Sigmoid colon (tissue), 7 donors: ENCODE measurements around the gene PLPP6. TPM values are rescaled to one million over a fixed set of nuclear protein-coding genes. Genes with fewer than 3 reads are reported as not detected.

Source experiments
- DNase-seq: peaks from one replicate; pipeline ENCODE4 v3.0.0-alpha.2; 2019
- H3K27ac ChIP-seq, 4 donors: fragments of 200-600 bp; sonication (generic); one replicate each; pipeline ENCODE4 v1.5.1; 2016 to 2019; ENCODE audit warnings: mild to moderate bottlenecking in 1 of 4
- H3K27me3 ChIP-seq, 3 donors: fragments of 200-600 bp; sonication (generic); one replicate each; pipeline ENCODE4 v1.5.1; 2019; ENCODE audit warnings: mild to moderate bottlenecking in 1 of 3
- H3K36me3 ChIP-seq, 4 donors: fragments of 200-600 bp; sonication (generic); one replicate each; pipeline ENCODE4 v1.5.1; 2016 to 2019
- H3K4me1 ChIP-seq, 4 donors: fragments of 200-600 bp; sonication (generic); one replicate each; pipeline ENCODE4 v1.5.1; 2017 to 2019
- H3K4me3 ChIP-seq, 4 donors: fragments of 200-600 bp; sonication (generic); one replicate each; pipeline ENCODE4 v1.5.1; 2017 to 2019; ENCODE audit warnings: mild to moderate bottlenecking in 2 of 4, moderate library complexity in 1 of 4
- H3K9me3 ChIP-seq, 4 donors: fragments of 200-600 bp in 3 of 4; sonication (generic) in 3 of 4; one replicate each; pipeline versions ENCODE4 v1.5.1 to v1.6.1; 2013 to 2019
- CTCF ChIP-seq, 4 experiments: fragments of 450-650 bp in 3 of 4; fragments of 200-600 bp in 1 of 4; IDR thresholded peaks; one replicate each; pipeline ENCODE4 v1.5.1; 2016 to 2019; ENCODE audit warnings: antibody characterized with exemption in 4 of 4, mild to moderate bottlenecking in 3 of 4, moderate library complexity in 2 of 4
- EP300 ChIP-seq, 4 donors: sonication (generic); formaldehyde crosslinking; IDR thresholded peaks; one replicate each; pipeline ENCODE4 v1.6.1; 2017; ENCODE audit warnings: antibody characterized with exemption in 4 of 4
- POLR2A ChIP-seq, 2 donors: fragments of 450-650 bp; IDR thresholded peaks; one replicate each; pipeline ENCODE4 v1.6.1; 2016; ENCODE audit warnings: antibody characterized with exemption in 2 of 2, mild to moderate bottlenecking in 2 of 2, moderate library complexity in 2 of 2
- POLR2AphosphoS5 ChIP-seq, 4 donors: sonication (generic); formaldehyde crosslinking; IDR thresholded peaks; one replicate each; pipeline ENCODE4 v1.6.1; 2017; ENCODE audit warnings: antibody characterized with exemption in 4 of 4
- WGBS, 2 donors: extraction: QIAGEN DNeasy Blood & Tissue Kit; methylation state at CpG; one replicate each; pipeline ENCODE4 v1.1.7; 2013; 5-methylcytosine and 5-hydroxymethylcytosine counted together
- intact Hi-C: fragments of 100-400 bp; cut with DNase I; formaldehyde crosslinking; loops from one replicate; pipeline ENCODE4 v1.15.1; 2023
- polyA plus RNA-seq, 3 donors: library from polyadenylated mRNA; stranded (reverse); fragments of 200-250 nt; gene quantifications; one replicate each; pipeline ENCODE4 v1.2.3, GENCODE V29; 2013
- total RNA-seq, 4 donors: library from RNA; depleted of rRNA; stranded (reverse); fragments of >200 nt; gene quantifications; one replicate each; pipeline ENCODE4 v1.1.0, GENCODE V29; 2016
- donor health status: healthy with polysubstance abuse.
- donor health status: Bipolar disorder and iron deficiency.
- donor health status: healthy.

PLPP6 gene
- total and polyA plus RNA-seq, 7 donors: 3.0 to 10.7 (median 3.7) TPM

DNA sequence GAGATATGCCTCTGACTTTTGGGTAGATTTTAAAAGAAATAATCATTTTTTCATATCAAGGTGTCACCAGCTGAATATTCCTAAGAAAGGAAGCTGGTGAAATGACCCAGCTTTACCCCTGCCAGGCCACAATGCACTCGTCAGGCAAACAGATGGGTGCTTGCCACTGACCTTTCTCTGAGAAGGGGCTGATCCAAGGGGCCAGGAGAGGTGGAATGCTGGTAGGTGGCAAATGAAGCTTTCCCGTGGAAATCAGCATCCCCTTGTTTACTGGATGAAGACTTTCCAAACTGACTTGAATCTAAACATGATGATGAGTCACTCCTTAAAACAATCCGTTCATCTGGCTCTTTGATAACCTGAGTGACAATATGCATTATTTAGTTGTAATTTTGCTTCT lies 44.3 kb upstream of the PLPP6 start:
- no peak overlapping the region for H3K27ac ChIP-seq
- H3K27me3 ChIP-seq: no peaks in the 10 kb centered on the region
- H3K36me3 ChIP-seq: no peaks in the 10 kb centered on the region
- H3K9me3 ChIP-seq: no peaks in the 10 kb centered on the region
- no peak for DNase-seq
- intact Hi-C loops: no loop called here
- no peak overlapping the region for H3K4me3 ChIP-seq
- WGBS, 2 donors: 64 to 69% methylated on average over 3 of the region's 3 CpGs
- TF ChIP-seq POLR2AphosphoS5 (IDR thresholded peaks at IDR 0.05) (no peak), CTCF (IDR thresholded peaks at IDR 0.05) (no peak), POLR2A (IDR thresholded peaks at IDR 0.05) (no peak), EP300 (IDR thresholded peaks at IDR 0.05) (no peak)
- H3K4me1 ChIP-seq: no peaks in the 10 kb centered on the region

DNA sequence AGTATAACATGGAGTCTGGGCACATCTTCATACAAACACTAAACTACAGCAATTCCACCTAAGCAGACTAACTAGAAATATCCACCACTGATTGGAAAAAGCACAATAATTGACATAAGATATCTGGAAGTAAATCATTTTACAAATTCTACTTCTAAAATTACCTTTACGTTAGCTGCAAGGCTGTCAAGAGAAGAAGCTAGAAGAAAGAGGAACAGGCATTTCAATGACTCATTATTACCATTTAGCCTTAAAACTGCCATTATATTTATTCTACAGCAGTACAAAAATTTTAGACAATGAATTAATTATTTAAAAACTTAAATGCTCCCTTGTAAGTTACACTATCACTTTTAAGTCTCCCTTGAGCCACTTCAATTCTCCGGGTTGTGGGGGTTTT lies 43.4 kb upstream of the PLPP6 start:
- no peaks in the 10 kb centered on the region for H3K4me1 ChIP-seq
- no peaks in the 10 kb centered on the region for H3K27me3 ChIP-seq
- intact Hi-C loops: no loop called here
- no peaks in the 10 kb centered on the region for H3K36me3 ChIP-seq
- H3K4me3 ChIP-seq: no peak overlapping the region
- WGBS, 2 donors: 82 to 94% methylated on average over 2 of the region's 2 CpGs
- DNase-seq: no peak
- no peaks in the 10 kb centered on the region for H3K9me3 ChIP-seq
- no peak for TF ChIP-seq POLR2A (IDR thresholded peaks at IDR 0.05)
- no peak for TF ChIP-seq POLR2AphosphoS5 (IDR thresholded peaks at IDR 0.05)
- TF ChIP-seq CTCF (IDR thresholded peaks at IDR 0.05): no peak
- TF ChIP-seq EP300 (IDR thresholded peaks at IDR 0.05): no peak
- H3K27ac ChIP-seq: no peak overlapping the region

DNA sequence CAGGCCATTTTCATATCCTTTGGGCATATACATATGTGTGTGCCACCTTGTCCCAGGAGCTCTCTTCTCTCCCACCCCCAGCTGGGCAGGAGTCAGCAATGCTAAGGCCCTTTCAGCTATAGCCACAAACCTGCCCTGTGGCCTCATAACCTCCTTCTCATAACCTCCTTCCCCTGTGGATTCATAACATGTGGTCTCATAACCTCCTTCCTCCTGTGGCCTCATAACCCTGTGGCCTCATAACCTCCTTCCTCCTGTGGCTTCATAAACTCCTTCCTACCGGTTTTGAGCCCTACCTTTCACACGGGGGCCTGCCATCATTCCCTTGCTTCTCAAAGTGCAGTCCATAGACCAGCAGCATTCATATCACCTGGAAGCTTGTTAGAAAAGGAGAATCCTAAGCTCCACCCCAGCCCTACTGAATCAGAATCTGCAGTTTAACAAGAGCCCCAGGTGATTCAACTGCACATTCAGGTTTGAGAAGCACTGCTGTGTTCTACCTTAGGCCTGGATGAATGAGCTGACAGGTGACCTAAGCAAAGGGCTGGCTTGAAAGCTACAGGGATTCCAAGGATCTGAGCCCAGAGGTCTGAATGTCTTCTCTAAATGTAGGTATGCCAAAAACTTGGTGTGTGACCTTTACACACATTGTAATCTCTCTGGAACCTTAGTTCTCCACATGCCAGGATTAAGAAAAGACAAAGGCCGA lies 41.9 kb upstream of the PLPP6 start:
- WGBS, 2 donors: 64 to 81% methylated on average over 3 of the region's 3 CpGs
- no peak for DNase-seq
- intact Hi-C loops: no loop called here

DNA sequence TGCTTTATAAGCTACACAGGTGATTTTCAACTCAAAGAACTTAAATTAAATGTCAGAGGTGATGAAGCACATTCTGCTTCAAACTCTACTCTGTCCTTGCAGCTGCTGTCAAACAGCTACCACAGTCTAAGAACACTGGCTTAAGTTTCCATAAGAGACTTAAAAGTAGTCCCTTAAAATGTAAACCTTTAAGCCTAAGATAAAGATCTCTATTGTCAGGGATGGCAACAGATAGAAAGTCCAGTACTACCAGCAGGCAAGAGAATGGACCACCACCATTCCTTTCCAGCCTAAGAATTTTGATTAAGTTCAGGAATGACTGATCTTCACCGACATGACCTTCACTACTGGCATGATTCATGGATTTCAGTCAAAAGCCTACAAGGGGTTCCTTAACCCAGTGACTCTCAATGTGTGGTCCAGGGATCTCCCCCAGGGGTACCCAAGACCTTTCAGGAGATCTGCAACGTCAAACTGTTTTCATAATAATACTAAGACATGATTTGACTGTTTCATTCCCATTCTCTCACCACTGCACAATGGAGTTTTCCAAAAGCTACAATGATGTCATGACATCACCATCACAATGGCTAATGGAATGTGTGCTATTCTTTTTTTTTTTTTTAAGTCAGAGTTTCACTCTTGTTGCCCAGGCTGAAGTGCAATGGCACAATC lies 41.1 kb upstream of the PLPP6 start:
- Histone ChIP-seq H3K9me3 (no peaks in the 10 kb centered on the region), H3K36me3 (no peaks in the 10 kb centered on the region), H3K27me3 (no peaks in the 10 kb centered on the region), H3K27ac (no peak overlapping the region), H3K4me1 (no peaks in the 10 kb centered on the region), H3K4me3 (no peak overlapping the region)
- DNase-seq: no peak
- WGBS, 2 donors: 77 to 84% methylated on average over 2 of the region's 2 CpGs
- intact Hi-C loops: no loop called here
- TF ChIP-seq POLR2AphosphoS5 (IDR thresholded peaks at IDR 0.05) (no peak), CTCF (IDR thresholded peaks at IDR 0.05) (no peak), EP300 (IDR thresholded peaks at IDR 0.05) (no peak), POLR2A (IDR thresholded peaks at IDR 0.05) (no peak)

More for the DNA sequence above, 41.9 kb upstream of the PLPP6 start:
- Histone ChIP-seq H3K4me1 (no peaks in the 10 kb centered on the region), H3K27me3 (no peaks in the 10 kb centered on the region), H3K9me3 (no peaks in the 10 kb centered on the region), H3K36me3 (no peaks in the 10 kb centered on the region), H3K27ac (no peak overlapping the region), H3K4me3 (no peak overlapping the region)
- no peak for TF ChIP-seq CTCF (IDR thresholded peaks at IDR 0.05)
- no peak for TF ChIP-seq EP300 (IDR thresholded peaks at IDR 0.05)
- TF ChIP-seq POLR2AphosphoS5 (IDR thresholded peaks at IDR 0.05): no peak
- TF ChIP-seq POLR2A (IDR thresholded peaks at IDR 0.05): no peak
